Stimulated activated CD8-positive, alpha-beta memory T cell treated with anti-CD3 and anti-CD28 coated beads, Interleukin-2, amount 100 ng/mL, for 1 hour (primary cell): ENCODE measurements around the gene LRTM2.

Experiments
- DNase-seq, 2 donors: peaks; one replicate each; pipeline ENCODE4 v3.0.0-alpha.2; 2020; ENCODE audit warnings: low read depth in 2 of 2

The LRTM2 gene

GRCh38 chr12:1829306-1829900 is 9.0 kb downstream of the LRTM2 start:
- no peak for DNase-seq

GRCh38 chr12:1830401-1830845 is 10.1 kb downstream of the LRTM2 start:
- no peak for DNase-seq

GRCh38 chr12:1830981-1831963 is 10.9 kb downstream of the LRTM2 start:
- DNase-seq: no peak

- DNase-seq: no peak
Measured at GRCh38 chr12:1832801-1833595, 12.6 kb downstream of the LRTM2 start.

- DNase-seq: no peak
Measured at GRCh38 chr12:1833596-1834028, 13.2 kb downstream of the LRTM2 start.

GRCh38 chr12:1834186-1834925 is 14.0 kb downstream of the LRTM2 start:
- no peak for DNase-seq

GRCh38 chr12:1835211-1836131 is 15.1 kb downstream of the LRTM2 start:
- DNase-seq: no peak

- no peak for DNase-seq
Measured at GRCh38 chr12:1836241-1836803, 16.0 kb downstream of the LRTM2 start.

GRCh38 chr12:1836854-1837421 is 16.6 kb downstream of the LRTM2 start:
- no peak for DNase-seq

- DNase-seq: no peak
Measured at GRCh38 chr12:1837541-1838204, 17.3 kb downstream of the LRTM2 start.

- DNase-seq: no peak
Measured at GRCh38 chr12:1838205-1838993, 18.0 kb downstream of the LRTM2 start.

GRCh38 chr12:1838994-1839365 is 18.6 kb downstream of the LRTM2 start:
- no peak for DNase-seq

GRCh38 chr12:1839464-1839863 is 19.1 kb downstream of the LRTM2 start:
- no peak for DNase-seq

- no peak for DNase-seq
Measured at GRCh38 chr12:1839956-1840951, 19.9 kb downstream of the LRTM2 start.

- DNase-seq: no peak
Measured at GRCh38 chr12:1840981-1841425, 20.6 kb downstream of the LRTM2 start.

GRCh38 chr12:1841586-1842182 is 21.3 kb downstream of the LRTM2 start:
- no peak for DNase-seq
